GM13977 (cell line): ENCODE data around the gene IRF6.

Experiments used
- DNase-seq: peaks from one replicate; pipeline ENCODE4 v3.0.0; 2012; ENCODE audit warnings: low spot score
- CTCF ChIP-seq: IDR thresholded peaks from 2 replicates; pipeline ENCODE4 v1.5.1; 2012; ENCODE audit warnings: mild to moderate bottlenecking, control low read depth; ENCODE audit not compliant: insufficient read depth; ENCODE audit errors: extremely low read depth, missing control alignments
- in situ Hi-C: fragments of 300-500 bp; cut with MboI; formaldehyde crosslinking; loops from one replicate; pipeline ENCODE4 v1.12.0; 2022; ENCODE audit warnings: low sequenced_read_pairs, low pct_unique_long_range_greater_than_20kb, mixed read lengths, inconsistent platforms; ENCODE audit not compliant: unreplicated experiment

IRF6 gene

DNA sequence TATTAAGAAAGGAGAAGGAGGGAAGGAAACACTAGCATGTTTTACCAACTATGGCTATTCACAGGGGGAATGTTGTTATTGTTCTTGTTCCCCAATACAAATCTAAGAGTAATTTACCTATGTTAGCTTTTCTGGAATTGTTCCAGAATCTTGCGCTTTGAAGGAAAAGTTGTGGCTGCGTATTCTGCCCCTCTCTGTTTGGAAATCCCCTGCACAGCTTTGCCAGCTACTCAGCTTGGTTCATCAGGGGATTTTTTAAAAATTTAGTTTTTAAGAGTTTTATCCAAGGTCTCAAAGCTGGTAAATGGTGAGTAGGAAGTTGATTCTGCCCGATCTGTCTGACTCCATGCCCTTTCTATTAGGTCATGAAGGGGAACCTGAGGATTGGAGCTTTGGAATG is 9.5 kb upstream of the IRF6 start:
- TF ChIP-seq CTCF: no peak
- in situ Hi-C loops: no loop called here

GRCh38 chr1:209813902-209814301 is 8.0 kb upstream of the IRF6 start:
- in situ Hi-C loops: no loop called here
- TF ChIP-seq CTCF: no peak

More for the DNA sequence above, 9.5 kb upstream of the IRF6 start:
- DNase-seq: no peak

DNA sequence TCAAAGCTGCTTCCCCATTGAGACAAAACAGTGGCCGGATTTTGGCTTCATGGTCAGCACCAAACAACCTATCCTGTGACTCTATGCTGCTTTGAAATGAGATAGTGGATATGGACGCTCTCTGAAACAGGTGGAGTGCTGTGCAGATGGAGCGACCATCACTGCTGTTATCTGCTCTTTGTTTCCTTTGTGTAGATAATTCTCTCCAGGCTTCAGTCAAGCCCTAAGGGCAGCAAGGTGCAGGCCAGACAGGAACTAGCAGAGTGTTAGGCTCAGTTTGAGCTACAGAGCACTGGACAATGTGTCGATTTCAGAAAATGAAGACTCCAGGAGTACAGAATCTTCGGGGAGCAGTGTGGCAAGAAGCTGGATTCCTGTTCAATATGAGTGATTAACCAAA is 4.8 kb upstream of the IRF6 start:
- TF ChIP-seq CTCF: no peak
- DNase-seq: no peak
- in situ Hi-C loops: no loop called here

More at GRCh38 chr1:209813902-209814301, 8.0 kb upstream of the IRF6 start:
- DNase-seq: no peak

DNA sequence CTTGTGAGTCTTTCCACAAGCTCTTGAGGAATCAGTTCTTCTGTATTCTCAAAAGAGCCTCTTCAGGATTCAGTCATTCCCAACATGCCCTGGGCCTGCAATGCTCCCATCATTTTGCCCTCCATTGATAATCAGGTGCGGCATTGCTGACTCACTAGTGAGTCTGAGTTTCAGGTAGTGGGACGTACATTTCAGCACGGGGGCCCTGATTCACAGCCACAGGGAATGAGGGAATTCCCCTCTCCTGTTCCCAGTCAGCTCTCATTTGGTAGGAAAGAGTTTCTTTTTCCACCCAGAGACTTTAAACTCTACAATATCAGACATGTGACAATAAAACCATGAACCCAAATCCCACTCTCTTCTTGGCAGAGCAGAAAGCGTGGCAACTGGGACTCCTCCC is 3.7 kb upstream of the IRF6 start:
- in situ Hi-C loops: no loop called here
- DNase-seq: no peak
- TF ChIP-seq CTCF: no peak

GRCh38 chr1:209808059-209808581 is 2.2 kb upstream of the IRF6 start:
- no peak for TF ChIP-seq CTCF
- in situ Hi-C loops: no loop called here
- no peak for DNase-seq

DNA sequence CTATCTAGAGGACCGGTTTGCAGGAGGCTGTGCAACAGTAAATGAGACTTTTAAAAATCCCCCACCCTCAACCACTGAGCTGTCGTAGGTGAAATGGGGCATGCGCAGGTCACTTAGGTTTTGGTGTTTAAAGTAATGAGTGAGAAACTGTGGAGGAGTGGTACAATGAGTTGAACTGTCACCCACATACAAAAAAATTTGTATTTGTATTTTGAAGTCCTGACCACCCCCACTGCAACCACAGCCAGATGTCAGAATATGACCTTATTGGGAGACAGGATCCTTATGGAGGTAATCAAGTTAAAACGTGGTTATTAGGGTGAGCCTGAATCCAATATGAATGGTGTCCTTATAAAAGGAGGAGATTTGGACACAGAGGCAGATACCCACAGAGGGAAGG is 1.6 kb upstream of the IRF6 start:
- no peak for TF ChIP-seq CTCF
- DNase-seq: peak; percentile 31
- in situ Hi-C loops: no loop called here

GRCh38 chr1:209805341-209805781 is 581 bp downstream of the IRF6 start:
- in situ Hi-C loops: no loop called here

More at GRCh38 chr1:209805341-209805781, 581 bp downstream of the IRF6 start:
- no peak for DNase-seq
- TF ChIP-seq CTCF: no peak
